Endothelial cell (in vitro differentiated cells): ENCODE data around the gene SLC35D3. TPM values are rescaled to one million over a fixed set of nuclear protein-coding genes. Genes with fewer than 3 reads are reported as not detected.
A peak's percentile ranks its signal among the peaks of the same experiment; 100 is the strongest.

ENCODE experiments used
- DNase-seq: peaks from one replicate; pipeline ENCODE4 v3.0.0; 2021; ENCODE audit warnings: low spot score
- H3K27ac Mint-ChIP-seq: one replicate; pipeline ENCODE4 v1.8.0; 2021; ENCODE audit warnings: mixed read lengths, inconsistent platforms; ENCODE audit not compliant: unreplicated experiment
- H3K27me3 Mint-ChIP-seq: one replicate; pipeline ENCODE4 v1.8.0; 2021; ENCODE audit warnings: mild to moderate bottlenecking, moderate library complexity, mixed read lengths, inconsistent platforms; ENCODE audit not compliant: unreplicated experiment
- H3K36me3 Mint-ChIP-seq: one replicate; pipeline ENCODE4 v1.8.0; 2021; ENCODE audit warnings: mild to moderate bottlenecking, low read depth, mixed read lengths, inconsistent platforms; ENCODE audit not compliant: unreplicated experiment
- H3K4me1 Mint-ChIP-seq: one replicate; pipeline ENCODE4 v1.8.0; 2021; ENCODE audit warnings: mild to moderate bottlenecking, mixed read lengths, inconsistent platforms; ENCODE audit not compliant: unreplicated experiment
- H3K4me3 Mint-ChIP-seq: one replicate; pipeline ENCODE4 v1.8.0; 2021; ENCODE audit warnings: mild to moderate bottlenecking, mixed read lengths, inconsistent platforms; ENCODE audit not compliant: unreplicated experiment
- H3K9me3 Mint-ChIP-seq: one replicate; pipeline ENCODE4 v1.8.0; 2021; ENCODE audit warnings: mixed read lengths, inconsistent platforms; ENCODE audit not compliant: unreplicated experiment
- total RNA-seq: library from RNA; stranded (reverse); fragmentation: NEBNext Ultra II Directional; extraction: Animal tissue kit (Norgen Biotek cat#: 25700); gene quantifications from one replicate; pipeline ENCODE4 v1.2.1, GENCODE V29; 2021; ENCODE audit not compliant: unreplicated experiment
- TF ChIP-seq, protein P1 (sequence below): fragments of 200-600 bp; sonication (generic); IDR thresholded peaks from one replicate; pipeline ENCODE4 v1.5.0; 2021; ENCODE audit warnings: antibody characterized with exemption; ENCODE audit not compliant: unreplicated experiment

SLC35D3 gene
- total RNA-seq, 1 donor from 2014 or later: not detected

DNA sequence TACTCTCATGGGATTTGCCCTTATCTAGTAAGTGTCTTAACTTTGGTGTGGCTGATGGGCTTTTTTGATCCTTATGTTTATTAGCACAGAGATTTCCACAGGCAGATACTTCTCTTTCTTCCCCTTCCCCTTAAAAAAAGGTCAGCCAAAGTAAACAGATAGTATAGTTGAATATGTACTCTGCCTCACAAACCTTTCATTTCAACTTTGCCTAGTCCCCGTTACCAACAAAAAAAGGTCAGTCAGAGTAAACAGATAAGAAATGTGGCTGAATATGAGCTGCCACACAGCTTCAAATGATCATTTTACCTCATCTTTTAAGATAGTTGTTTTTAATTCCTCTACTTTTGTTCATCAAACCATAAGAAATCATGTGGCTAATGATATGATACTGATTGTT lies 34.1 kb upstream of the SLC35D3 start:
- Mint-ChIP-seq H3K4me3 (no peak overlapping the region), H3K4me1 (peaks cover 24% of the 10 kb centered on the region), H3K9me3 (no peaks in the 10 kb centered on the region), H3K27me3 (no peaks in the 10 kb centered on the region), H3K27ac (no peak overlapping the region), H3K36me3 (no peaks in the 10 kb centered on the region)
- no peak for DNase-seq
- TF ChIP-seq, protein P1, sequence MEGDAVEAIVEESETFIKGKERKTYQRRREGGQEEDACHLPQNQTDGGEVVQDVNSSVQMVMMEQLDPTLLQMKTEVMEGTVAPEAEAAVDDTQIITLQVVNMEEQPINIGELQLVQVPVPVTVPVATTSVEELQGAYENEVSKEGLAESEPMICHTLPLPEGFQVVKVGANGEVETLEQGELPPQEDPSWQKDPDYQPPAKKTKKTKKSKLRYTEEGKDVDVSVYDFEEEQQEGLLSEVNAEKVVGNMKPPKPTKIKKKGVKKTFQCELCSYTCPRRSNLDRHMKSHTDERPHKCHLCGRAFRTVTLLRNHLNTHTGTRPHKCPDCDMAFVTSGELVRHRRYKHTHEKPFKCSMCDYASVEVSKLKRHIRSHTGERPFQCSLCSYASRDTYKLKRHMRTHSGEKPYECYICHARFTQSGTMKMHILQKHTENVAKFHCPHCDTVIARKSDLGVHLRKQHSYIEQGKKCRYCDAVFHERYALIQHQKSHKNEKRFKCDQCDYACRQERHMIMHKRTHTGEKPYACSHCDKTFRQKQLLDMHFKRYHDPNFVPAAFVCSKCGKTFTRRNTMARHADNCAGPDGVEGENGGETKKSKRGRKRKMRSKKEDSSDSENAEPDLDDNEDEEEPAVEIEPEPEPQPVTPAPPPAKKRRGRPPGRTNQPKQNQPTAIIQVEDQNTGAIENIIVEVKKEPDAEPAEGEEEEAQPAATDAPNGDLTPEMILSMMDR: no peak

DNA sequence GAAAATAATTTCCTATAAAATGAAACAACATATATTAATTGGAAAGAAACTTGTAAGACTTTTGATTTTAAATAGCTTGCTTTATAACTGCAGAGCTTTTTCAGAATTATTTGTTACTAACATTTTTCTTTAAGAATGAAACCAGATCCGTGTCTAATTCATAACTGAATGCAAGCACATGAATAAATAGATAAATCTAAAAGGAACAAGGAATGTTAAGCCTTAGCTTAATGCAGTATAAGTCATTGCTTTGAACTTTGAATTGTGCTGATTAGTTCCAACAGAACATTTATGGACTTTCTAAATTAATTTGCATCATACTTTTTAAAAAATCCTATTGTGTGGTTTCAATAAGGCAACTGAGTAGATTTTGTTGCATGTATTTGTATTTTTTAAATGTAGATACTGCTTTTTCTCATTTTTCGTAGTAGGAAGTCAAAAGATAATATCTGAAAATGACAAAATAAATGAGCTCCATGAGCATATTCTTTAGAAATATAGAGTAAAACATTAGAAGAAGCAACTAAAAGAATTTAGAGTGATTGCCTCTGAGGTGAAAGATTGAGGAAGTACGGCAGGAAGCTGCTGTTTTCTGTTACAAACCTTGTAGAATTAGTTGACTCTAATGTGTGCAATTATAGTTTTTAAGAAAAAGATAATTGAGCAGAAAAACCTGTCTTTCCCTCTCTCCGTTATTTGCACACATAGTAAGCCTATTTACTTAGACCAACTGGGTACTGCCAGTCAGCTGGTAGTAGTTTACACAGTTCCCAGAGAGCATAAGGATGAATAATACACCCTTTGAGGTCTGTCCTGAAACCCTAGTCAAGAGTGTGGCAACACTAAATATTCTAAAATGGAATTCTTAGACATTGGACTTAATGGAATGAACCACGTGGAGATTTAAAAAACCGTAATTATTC lies 32.6 kb upstream of the SLC35D3 start:
- TF ChIP-seq, protein P1: no peak

DNA sequence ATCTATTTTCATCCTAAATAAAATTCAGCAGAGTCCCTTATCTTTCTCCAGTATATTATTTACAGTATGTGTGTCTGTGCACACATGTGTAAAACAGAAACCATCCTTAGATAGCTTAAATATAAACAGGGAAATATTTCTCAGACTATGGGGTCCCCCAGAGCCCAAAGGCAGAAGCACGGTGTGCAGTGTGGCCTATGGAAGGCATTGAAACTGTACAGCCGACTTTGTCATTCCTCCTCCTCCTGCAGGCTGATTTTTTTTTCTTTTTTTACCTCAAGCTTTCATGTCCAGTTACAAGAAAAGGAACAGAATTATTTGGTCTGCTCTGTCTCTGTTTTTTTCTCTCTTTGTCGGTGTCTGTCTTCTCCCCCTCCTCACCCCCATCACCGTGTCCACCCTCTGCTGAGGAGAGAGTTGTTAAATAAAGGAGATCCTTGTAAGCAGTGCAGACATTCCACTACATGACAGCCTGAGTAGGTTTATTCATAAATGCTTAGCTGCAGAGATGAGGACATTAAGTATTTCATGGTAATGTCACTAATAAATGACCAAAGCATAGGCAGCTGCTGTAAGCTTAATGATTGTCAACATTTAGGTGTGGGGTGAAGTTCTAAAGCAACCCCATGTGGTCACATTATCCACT lies 31.8 kb upstream of the SLC35D3 start:
- H3K4me1 Mint-ChIP-seq: peaks cover 29% of the 10 kb centered on the region
- no peak for DNase-seq
- no peaks in the 10 kb centered on the region for H3K27me3 Mint-ChIP-seq
- no peak overlapping the region for H3K27ac Mint-ChIP-seq
- TF ChIP-seq, protein P1: no peak
- no peak overlapping the region for H3K4me3 Mint-ChIP-seq
- no peaks in the 10 kb centered on the region for H3K9me3 Mint-ChIP-seq
- no peaks in the 10 kb centered on the region for H3K36me3 Mint-ChIP-seq

More for the DNA sequence above, 32.6 kb upstream of the SLC35D3 start:
- H3K27ac Mint-ChIP-seq: no peak overlapping the region
- H3K4me3 Mint-ChIP-seq: no peak overlapping the region
- no peaks in the 10 kb centered on the region for H3K36me3 Mint-ChIP-seq
- H3K4me1 Mint-ChIP-seq: peaks cover 29% of the 10 kb centered on the region
- H3K9me3 Mint-ChIP-seq: no peaks in the 10 kb centered on the region
- DNase-seq: no peak
- H3K27me3 Mint-ChIP-seq: no peaks in the 10 kb centered on the region

DNA sequence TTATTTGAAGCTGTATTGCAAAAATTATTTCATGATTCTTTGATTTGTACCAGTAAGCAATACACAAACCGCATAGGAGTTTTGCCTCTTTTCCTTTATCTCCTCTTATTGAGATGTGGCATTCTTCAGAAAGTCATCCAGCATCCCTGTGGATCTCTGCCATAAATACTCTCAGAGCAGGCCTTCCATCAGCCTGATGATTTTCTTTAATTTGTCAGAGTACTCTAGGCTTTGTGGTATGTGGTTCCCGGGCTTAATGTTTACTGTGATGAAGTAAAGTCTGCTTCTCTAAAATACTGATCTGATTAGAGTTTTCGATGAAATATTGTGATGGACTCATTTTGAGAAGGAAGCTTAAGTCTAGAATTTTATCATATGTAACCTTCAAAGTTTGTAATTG lies 31.1 kb upstream of the SLC35D3 start:
- TF ChIP-seq, protein P1: no peak
- no peaks in the 10 kb centered on the region for H3K36me3 Mint-ChIP-seq
- H3K4me1 Mint-ChIP-seq: peaks cover 31% of the 10 kb centered on the region
- DNase-seq: no peak
- no peaks in the 10 kb centered on the region for H3K9me3 Mint-ChIP-seq
- H3K27ac Mint-ChIP-seq: no peak overlapping the region
- no peaks in the 10 kb centered on the region for H3K27me3 Mint-ChIP-seq
- H3K4me3 Mint-ChIP-seq: no peak overlapping the region

DNA sequence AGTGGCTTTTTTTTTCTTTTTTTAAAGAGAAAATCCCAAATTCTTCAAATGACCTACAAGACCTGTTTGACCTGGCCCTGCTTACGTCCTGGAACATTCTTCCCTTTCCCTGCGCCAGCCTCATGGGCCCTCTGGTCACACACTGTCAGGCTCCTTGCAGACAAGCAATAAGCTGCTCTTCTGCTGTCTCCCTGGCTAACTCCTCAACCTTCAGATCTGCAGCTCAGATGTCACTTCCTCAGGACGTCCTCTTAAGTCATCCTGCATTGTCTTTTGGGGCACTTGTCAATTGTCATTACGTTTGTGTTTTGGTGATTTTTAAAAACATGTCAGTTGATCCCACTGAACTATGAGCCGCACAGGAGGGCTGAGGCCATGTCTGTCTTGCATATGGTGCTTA lies 28.9 kb upstream of the SLC35D3 start:
- TF ChIP-seq, protein P1: no peak
- Mint-ChIP-seq H3K9me3 (no peaks in the 10 kb centered on the region), H3K4me1 (peaks cover 33% of the 10 kb centered on the region), H3K4me3 (peak overlapping the region; percentile 9), H3K27me3 (peaks cover 1% of the 10 kb centered on the region), H3K27ac (peak overlapping the region; percentile 87), H3K36me3 (no peaks in the 10 kb centered on the region)
- no peak for DNase-seq
